ENCODE results near the gene ADORA1. TPM values are rescaled to one million over a fixed set of nuclear protein-coding genes. Genes with fewer than 3 reads are reported as not detected.
A peak's percentile ranks its signal among the peaks of the same experiment; 100 is the strongest.

The ADORA1 gene
- total RNA-seq, 2 donors from 2014 or later: 0.27 to 47.3 TPM

- Histone ChIP-seq H3K4me3 (no peak overlapping the region), H3K4me1 (replicated peaks) (no peaks in the 10 kb centered on the region), H3K9me3 (no peaks in the 10 kb centered on the region), H3K36me3 (no peaks in the 10 kb centered on the region), H3K27me3 (replicated peaks; ENCODE audit: insufficient read depth) (no peaks in the 10 kb centered on the region), H3K27ac (no peak overlapping the region)
- intact Hi-C loops (cut with DNase I): no loop called here
- TF ChIP-seq POLR2AphosphoS5 (IDR thresholded peaks at IDR 0.05) (no peak), POLR2A (IDR thresholded peaks at IDR 0.05) (no peak), CTCF (IDR thresholded peaks at IDR 0.05) (no peak)
- 93% methylated on average over 3 of the region's 3 CpGs for WGBS
- no peak for DNase-seq (ENCODE audit: low spot score)
These were observed 71.5 kb downstream of the ADORA1 start for GRCh38 chr1:203199002-203199401.

GRCh38 chr1:203199481-203199815 is 71.9 kb downstream of the ADORA1 start:
- Histone ChIP-seq H3K4me1 (replicated peaks) (no peaks in the 10 kb centered on the region), H3K9me3 (no peaks in the 10 kb centered on the region), H3K36me3 (no peaks in the 10 kb centered on the region), H3K27me3 (replicated peaks; ENCODE audit: insufficient read depth) (no peaks in the 10 kb centered on the region), H3K4me3 (no peak overlapping the region), H3K27ac (peak overlapping the region in 1 of 2 donors; percentile 42)
- intact Hi-C loops (cut with DNase I): no loop called here
- DNase-seq (ENCODE audit: low spot score): no peak
- 90% methylated on average over 6 of the region's 6 CpGs for WGBS
- TF ChIP-seq CTCF (IDR thresholded peaks at IDR 0.05) (no peak), POLR2A (IDR thresholded peaks at IDR 0.05) (no peak), POLR2AphosphoS5 (IDR thresholded peaks at IDR 0.05) (no peak)

- TF ChIP-seq POLR2AphosphoS5 (IDR thresholded peaks at IDR 0.05) (peak; percentile 4), CTCF (IDR thresholded peaks at IDR 0.05) (no peak), POLR2A (IDR thresholded peaks at IDR 0.05) (no peak)
- no peaks in the 10 kb centered on the region for H3K27me3 ChIP-seq (replicated peaks; ENCODE audit: insufficient read depth)
- H3K4me3 ChIP-seq: no peak overlapping the region
- no peaks in the 10 kb centered on the region for H3K36me3 ChIP-seq
- peak; percentile 17 for DNase-seq (ENCODE audit: low spot score)
- H3K9me3 ChIP-seq: no peaks in the 10 kb centered on the region
- intact Hi-C loops (cut with DNase I): no loop called here
- peak overlapping the region in 1 of 2 donors; percentile 42 for H3K27ac ChIP-seq
- WGBS: 36% methylated on average over 8 of the region's 8 CpGs
- H3K4me1 ChIP-seq (replicated peaks): no peaks in the 10 kb centered on the region
These were observed 72.5 kb downstream of the ADORA1 start for GRCh38 chr1:203199816-203200571.

GRCh38 chr1:203200916-203201315 is 73.4 kb downstream of the ADORA1 start:
- Histone ChIP-seq H3K36me3 (no peaks in the 10 kb centered on the region), H3K4me1 (replicated peaks) (no peaks in the 10 kb centered on the region), H3K4me3 (no peak overlapping the region), H3K27me3 (replicated peaks; ENCODE audit: insufficient read depth) (no peaks in the 10 kb centered on the region), H3K9me3 (no peaks in the 10 kb centered on the region), H3K27ac (no peak overlapping the region)
- 63% methylated on average over 1 of the region's 1 CpG for WGBS
- DNase-seq (ENCODE audit: low spot score): no peak
- TF ChIP-seq POLR2AphosphoS5 (IDR thresholded peaks at IDR 0.05) (no peak), POLR2A (IDR thresholded peaks at IDR 0.05) (no peak), CTCF (IDR thresholded peaks at IDR 0.05) (no peak)
- intact Hi-C loops (cut with DNase I): no loop called here

Measured in prostate gland (tissue), 2 donors.